HG03280 (cell line): Measurements from ENCODE around the gene C11orf97.
"Not testable (repeated sequence)": the region's sequence is repeated elsewhere in the genome, so short reads cannot be mapped to it uniquely, and the experiment has no call there.

ENCODE experiments used
- ATAC-seq: cut with Tn5 transposase; IDR thresholded peaks from one replicate; pipeline ENCODE4 v1.9.1; 2021; ENCODE audit warnings: mild to moderate bottlenecking, moderate library complexity; ENCODE audit not compliant: unreplicated experiment

C11orf97 gene

GRCh38 chr11:94555752-94556329 lies 43.6 kb downstream of the C11orf97 start:
- ATAC-seq = not testable (repeated sequence)

GRCh38 chr11:94557421-94557820 lies 45.2 kb downstream of the C11orf97 start:
- ATAC-seq = no peak

DNA sequence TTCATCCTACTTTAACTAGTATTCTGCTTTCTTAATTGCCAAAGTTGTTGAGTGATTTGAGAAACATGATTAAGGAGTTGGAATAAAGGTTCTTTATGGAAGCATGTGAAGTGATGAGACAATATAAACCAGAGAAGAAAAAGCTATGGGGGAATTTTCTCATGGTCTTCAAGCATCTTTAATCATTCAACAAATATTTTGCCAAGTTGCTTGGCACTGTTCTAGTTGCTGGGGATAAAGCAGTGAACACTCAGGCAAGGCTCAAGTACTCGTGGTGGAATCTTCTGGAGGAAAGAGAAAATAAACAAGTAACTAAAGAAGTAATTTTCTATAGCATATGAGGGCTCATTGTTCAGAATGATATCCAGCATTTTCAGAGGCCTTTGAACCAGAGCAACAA lies 45.7 kb downstream of the C11orf97 start:
- ATAC-seq = no peak

- ATAC-seq = no peak
Observed at GRCh38 chr11:94558468-94558867, 46.2 kb downstream of the C11orf97 start.

DNA sequence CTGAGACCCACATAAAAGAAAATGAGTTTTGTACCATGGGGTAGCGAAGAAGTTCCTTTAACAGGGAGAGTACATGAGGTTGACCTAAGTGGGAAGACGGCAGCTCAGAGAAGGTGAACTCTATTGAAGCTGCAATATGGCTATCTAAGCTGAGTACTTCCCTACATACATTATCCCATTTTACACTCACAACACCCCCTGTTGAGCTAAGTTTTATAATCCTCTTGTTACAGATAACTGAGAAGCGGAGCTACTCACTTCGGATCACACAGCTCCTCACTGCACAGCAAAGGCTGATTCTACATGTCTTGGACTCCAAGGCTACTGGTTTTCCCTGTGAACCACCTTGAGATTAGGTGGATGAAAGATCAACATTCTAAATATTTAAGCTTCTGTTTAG lies 46.7 kb downstream of the C11orf97 start:
- ATAC-seq = no peak

GRCh38 chr11:94559361-94559760 lies 47.1 kb downstream of the C11orf97 start:
- ATAC-seq = no peak

GRCh38 chr11:94560834-94561233 lies 48.6 kb downstream of the C11orf97 start:
- ATAC-seq = no peak

DNA sequence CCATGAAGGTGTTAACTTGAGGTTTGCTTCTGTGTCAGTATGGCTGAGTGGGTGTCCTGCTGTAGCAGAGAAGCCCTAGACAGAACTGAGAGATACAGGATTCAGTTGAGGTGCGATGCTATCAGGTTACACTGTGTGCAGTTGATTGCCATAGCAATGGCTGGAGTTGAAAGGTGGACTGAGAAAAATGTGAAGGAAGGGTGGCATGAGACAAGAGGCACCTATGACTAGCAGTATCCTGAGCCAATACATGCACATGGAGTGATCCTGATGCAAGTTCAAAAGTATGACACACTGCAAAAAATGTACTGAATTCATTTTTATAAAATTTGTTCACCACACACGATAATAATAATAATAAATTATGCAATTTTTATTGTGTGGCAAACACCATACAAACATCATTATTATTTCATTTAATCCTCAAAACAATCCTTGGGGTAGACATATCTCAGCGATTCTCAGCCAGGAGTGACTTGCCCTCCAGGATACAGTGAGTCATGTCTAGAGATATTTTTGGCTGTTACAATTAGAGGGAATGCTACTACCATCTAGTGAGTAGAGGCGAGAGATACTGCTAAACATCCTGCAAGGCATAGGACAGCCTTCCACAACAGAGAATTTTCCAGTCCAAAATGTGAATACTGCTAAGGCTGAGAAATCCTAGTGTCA lies 51.1 kb downstream of the C11orf97 start:
- no peak for ATAC-seq

- ATAC-seq = no peak
Observed at GRCh38 chr11:94563848-94564467, 51.7 kb downstream of the C11orf97 start.

GRCh38 chr11:94567181-94567670 lies 55.0 kb downstream of the C11orf97 start, which contains the start of gene PIWIL4:
Gene PIWIL4 (plus strand): TSS chr11:94567368. CDS start chr11:94567519, 151 bp downstream.
- ATAC-seq = no peak

- ATAC-seq = no peak
Observed at GRCh38 chr11:94568200-94568599, 55.9 kb downstream of the C11orf97 start.

GRCh38 chr11:94568717-94569116 lies 56.5 kb downstream of the C11orf97 start:
- ATAC-seq = no peak

- ATAC-seq = not testable (repeated sequence)
Observed at GRCh38 chr11:94572975-94573374, 60.7 kb downstream of the C11orf97 start.

GRCh38 chr11:94574193-94574961 lies 62.1 kb downstream of the C11orf97 start:
- no peak for ATAC-seq

GRCh38 chr11:94576306-94576705 lies 64.0 kb downstream of the C11orf97 start:
- ATAC-seq = no peak

- no peak for ATAC-seq
Observed at GRCh38 chr11:94577841-94578240, 65.6 kb downstream of the C11orf97 start.
